ENCODE results near the gene NME7.

- TF ChIP-seq TAF1 (IDR thresholded peaks at IDR 0.05; ENCODE audit: low read depth, low read length) (no peak), POLR2A (IDR thresholded peaks at IDR 0.05; ENCODE audit: low read depth, low read length) (no peak), POLR2AphosphoS5 (IDR thresholded peaks at IDR 0.05; ENCODE audit: low read depth, low read length) (no peak)
Observed at GRCh38 chr1:169105434-169106094, 262.0 kb downstream of the NME7 start.
